IPS DF 4.7 (cell line): ENCODE data around the gene OR10V1.
"Not testable (repeated sequence)": the region's sequence is repeated elsewhere in the genome, so short reads cannot be mapped to it uniquely, and the experiment has no call there.

Source experiments
- DNase-seq: peaks from one replicate; pipeline ENCODE4 v3.0.0-alpha.2; 2013; ENCODE audit warnings: low spot score; ENCODE audit errors: extremely low read depth

OR10V1 gene

GRCh38 chr11:59710136-59710847 is 3.4 kb downstream of the OR10V1 start:
- DNase-seq: no peak

- no peak for DNase-seq
Measured at GRCh38 chr11:59708537-59708936, 5.1 kb downstream of the OR10V1 start.

- no peak for DNase-seq
Measured at GRCh38 chr11:59707371-59707770, 6.3 kb downstream of the OR10V1 start.

GRCh38 chr11:59706518-59707285 is 6.9 kb downstream of the OR10V1 start:
- DNase-seq: no peak

- no peak for DNase-seq
Measured at GRCh38 chr11:59705294-59705693, 8.4 kb downstream of the OR10V1 start.

GRCh38 chr11:59703515-59703914 is 10.1 kb downstream of the OR10V1 start:
- not testable (repeated sequence) for DNase-seq

GRCh38 chr11:59700157-59700556 is 13.5 kb downstream of the OR10V1 start:
- DNase-seq: not testable (repeated sequence)

GRCh38 chr11:59698506-59698905 is 15.1 kb downstream of the OR10V1 start:
- no peak for DNase-seq

- no peak for DNase-seq
Measured at GRCh38 chr11:59692915-59693314, 20.7 kb downstream of the OR10V1 start.

GRCh38 chr11:59691156-59691555 is 22.5 kb downstream of the OR10V1 start:
- no peak for DNase-seq

- DNase-seq: no peak
Measured at GRCh38 chr11:59689015-59689414, 24.6 kb downstream of the OR10V1 start.

GRCh38 chr11:59681260-59681725 is 32.4 kb downstream of the OR10V1 start:
- not testable (repeated sequence) for DNase-seq

GRCh38 chr11:59680287-59681154 is 33.1 kb downstream of the OR10V1 start:
- no peak for DNase-seq

- DNase-seq: no peak
Measured at GRCh38 chr11:59679347-59679746, 34.3 kb downstream of the OR10V1 start.

- DNase-seq: no peak
Measured at GRCh38 chr11:59678813-59679165, 34.9 kb downstream of the OR10V1 start.

GRCh38 chr11:59678118-59678812 is 35.4 kb downstream of the OR10V1 start:
- no peak for DNase-seq

- no peak for DNase-seq
Measured at GRCh38 chr11:59676205-59676604, 37.4 kb downstream of the OR10V1 start.

- no peak for DNase-seq
Measured at GRCh38 chr11:59674291-59674690, 39.4 kb downstream of the OR10V1 start.

- no peak for DNase-seq
Measured at GRCh38 chr11:59673291-59673690, 40.4 kb downstream of the OR10V1 start.

- DNase-seq: no peak
Measured at GRCh38 chr11:59671471-59671870, 42.2 kb downstream of the OR10V1 start.

- DNase-seq: no peak
Measured at GRCh38 chr11:59669611-59670009, 44.0 kb downstream of the OR10V1 start.
